GM19025 (cell line): ENCODE measurements around the gene TCAP.

Experiments
- ATAC-seq: cut with Tn5 transposase; IDR thresholded peaks from one replicate; pipeline ENCODE4 v1.9.1; 2021; ENCODE audit warnings: mild to moderate bottlenecking, low read depth, moderate library complexity; ENCODE audit not compliant: unreplicated experiment

The TCAP gene, protein sequence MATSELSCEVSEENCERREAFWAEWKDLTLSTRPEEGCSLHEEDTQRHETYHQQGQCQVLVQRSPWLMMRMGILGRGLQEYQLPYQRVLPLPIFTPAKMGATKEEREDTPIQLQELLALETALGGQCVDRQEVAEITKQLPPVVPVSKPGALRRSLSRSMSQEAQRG

DNA sequence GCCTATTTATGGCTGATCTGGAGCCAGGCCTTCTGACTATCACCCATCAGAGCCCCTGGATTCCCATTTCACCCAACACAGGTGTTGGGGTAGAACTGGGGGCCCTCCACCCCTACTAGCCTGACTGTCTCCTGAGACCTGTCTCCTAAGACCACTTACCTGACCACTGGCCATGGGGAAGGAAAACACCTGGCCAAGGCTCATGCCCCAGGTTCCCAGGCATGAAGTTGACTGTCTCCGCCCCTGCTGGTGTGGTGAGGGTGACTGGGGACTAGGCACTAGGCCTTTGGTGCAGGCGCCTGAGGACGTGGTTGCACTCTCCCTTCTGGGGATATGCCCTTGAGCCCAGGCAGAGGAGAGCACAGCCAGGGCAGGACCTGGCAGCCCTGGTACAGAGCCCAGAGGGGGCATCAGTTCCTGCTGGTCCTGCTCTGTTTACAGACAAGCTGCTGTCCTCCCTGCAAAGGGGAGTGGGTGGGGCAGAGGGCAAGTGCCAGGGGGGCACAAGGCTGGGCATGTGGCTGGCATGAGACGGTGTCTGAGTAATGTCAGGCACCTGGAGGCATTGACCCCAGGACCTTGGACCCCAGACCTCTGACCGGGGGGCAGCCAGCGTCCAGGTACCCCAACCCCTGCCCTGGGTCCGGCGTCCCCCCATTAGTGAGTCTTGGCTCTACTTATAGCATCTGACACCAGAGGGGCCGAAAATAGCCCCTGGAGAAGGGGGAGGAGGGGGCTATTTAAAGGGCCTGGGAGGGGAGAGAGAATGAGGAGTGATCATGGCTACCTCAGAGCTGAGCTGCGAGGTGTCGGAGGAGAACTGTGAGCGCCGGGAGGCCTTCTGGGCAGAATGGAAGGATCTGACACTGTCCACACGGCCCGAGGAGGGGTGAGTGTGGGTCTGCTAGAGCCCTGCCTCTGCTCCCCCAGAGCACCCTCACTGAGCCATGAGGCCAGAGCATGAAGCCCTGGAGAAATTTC lies at the start of gene TCAP:
TCAP (plus strand) TSS at position 769 of the 981 bp plus-strand sequence; CDS start at position 780, 11 bp downstream.
- no peak for ATAC-seq

- no peak for ATAC-seq
These were observed 49.7 kb upstream of the TCAP start for GRCh38 chr17:39615434-39615833.

DNA sequence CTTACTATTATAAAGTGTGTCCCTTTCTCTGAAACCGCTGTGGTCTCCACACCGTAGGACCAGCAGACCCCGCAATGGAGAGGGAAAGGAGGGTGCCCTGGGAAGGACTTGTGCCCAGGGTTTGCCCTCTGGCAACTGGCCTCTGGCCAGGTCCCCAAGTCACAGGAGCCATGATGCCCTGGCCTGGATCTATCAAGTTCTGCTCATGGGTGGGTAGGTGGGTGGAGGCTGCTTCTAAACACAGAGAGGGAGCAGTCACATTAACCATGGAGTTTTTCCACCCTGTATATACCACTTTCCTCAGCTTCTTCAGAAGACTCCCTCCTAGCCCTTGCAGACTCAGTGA lies 48.1 kb upstream of the TCAP start:
- no peak for ATAC-seq

GRCh38 chr17:39617446-39618245 lies 47.5 kb upstream of the TCAP start:
- ATAC-seq, result no peak

GRCh38 chr17:39618246-39618913 lies 46.8 kb upstream of the TCAP start:
- ATAC-seq, result no peak

- no peak for ATAC-seq
These were observed 46.0 kb upstream of the TCAP start for GRCh38 chr17:39618956-39619785.

- ATAC-seq, result no peak
These were observed 45.4 kb upstream of the TCAP start for GRCh38 chr17:39619786-39620101.

- ATAC-seq, result peak; percentile 52
These were observed 43.4 kb upstream of the TCAP start for GRCh38 chr17:39621523-39622379.

GRCh38 chr17:39622380-39623006 lies 42.7 kb upstream of the TCAP start:
- ATAC-seq, result no peak

DNA sequence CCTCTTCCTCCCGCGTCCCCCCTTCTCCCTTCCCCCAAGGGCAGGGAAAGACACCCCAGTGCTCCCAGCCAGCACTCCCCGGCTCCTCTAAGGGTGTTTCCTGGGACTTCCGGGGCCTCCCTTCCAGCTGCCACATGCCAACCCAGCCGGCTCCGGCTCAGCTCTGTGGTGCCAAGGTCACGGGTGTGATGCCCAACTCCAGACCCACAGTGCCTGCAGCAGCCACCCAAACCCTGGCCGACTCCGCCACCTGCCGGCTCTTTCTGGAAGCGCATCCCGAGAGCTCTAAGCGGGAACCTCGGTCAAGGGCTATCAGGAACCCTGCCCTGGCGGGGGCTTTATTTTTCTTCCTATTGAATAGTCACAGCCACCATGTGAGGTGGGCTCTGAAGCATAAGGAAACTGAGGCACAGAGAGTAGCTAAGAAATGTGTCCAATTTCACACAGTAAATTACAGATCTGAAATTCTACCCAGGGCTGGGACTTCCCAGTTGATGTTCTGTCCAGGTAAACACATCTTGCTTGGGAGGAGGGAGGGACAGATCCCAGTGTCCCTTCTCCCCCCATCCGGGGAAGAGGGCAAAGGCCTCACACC lies 41.7 kb upstream of the TCAP start:
- ATAC-seq, result peak; percentile 44

- no peak for ATAC-seq
These were observed 40.8 kb upstream of the TCAP start for GRCh38 chr17:39624313-39624712.

- ATAC-seq, result no peak
These were observed 39.9 kb upstream of the TCAP start for GRCh38 chr17:39625198-39625785.

- ATAC-seq, result no peak
These were observed 38.7 kb upstream of the TCAP start, which contains the start of gene PPP1R1B for GRCh38 chr17:39626171-39627046. Gene PPP1R1B, plus strand, starts transcription at chr17:39626952. Its CDS starts 441 bp downstream, at chr17:39627393.

GRCh38 chr17:39627047-39627711 lies 38.0 kb upstream of the TCAP start:
- no peak for ATAC-seq

- ATAC-seq, result no peak
These were observed 37.2 kb upstream of the TCAP start for GRCh38 chr17:39627712-39628516.
